Effector memory CD4-positive, alpha-beta T cell (primary cell): ENCODE results near the gene WRAP73.

Experiments used
- DNase-seq, 3 donors: peaks; one replicate each; pipeline ENCODE4 v3.0.0-alpha.2; 2020
- H3K27ac ChIP-seq: 2 replicates; pipeline ENCODE4 v1.7.0; 2013; ENCODE audit warnings: mild to moderate bottlenecking, low read length, moderate library complexity; ENCODE audit not compliant: insufficient read depth, poor library complexity, severe bottlenecking
- H3K27me3 ChIP-seq: replicated peaks from 2 replicates; pipeline ENCODE4 v1.7.0; 2013; ENCODE audit warnings: mild to moderate bottlenecking, low read length; ENCODE audit not compliant: insufficient read depth, control insufficient read depth, poor library complexity, severe bottlenecking
- H3K36me3 ChIP-seq: 2 replicates; pipeline ENCODE4 v1.7.0; 2013; ENCODE audit warnings: mild to moderate bottlenecking, low read length, moderate library complexity; ENCODE audit not compliant: control insufficient read depth, insufficient read depth
- H3K4me1 ChIP-seq: 2 replicates; pipeline ENCODE4 v1.7.0; 2013; ENCODE audit warnings: low read length, mild to moderate bottlenecking; ENCODE audit not compliant: control insufficient read depth, insufficient read depth, poor library complexity, severe bottlenecking
- H3K4me3 ChIP-seq: 2 replicates; pipeline ENCODE4 v1.7.0; 2013; ENCODE audit warnings: low read length, low read depth, mild to moderate bottlenecking; ENCODE audit not compliant: insufficient read depth, poor library complexity, severe bottlenecking
- H3K9me3 ChIP-seq: 2 replicates; pipeline ENCODE4 v1.7.0; 2013; ENCODE audit warnings: mild to moderate bottlenecking, low read length, moderate library complexity; ENCODE audit not compliant: control insufficient read depth

WRAP73 gene

GRCh38 chr1:3675436-3675835, 25.5 kb upstream of the WRAP73 start:
- no peaks in the 10 kb centered on the region for H3K27me3 ChIP-seq
- no peak overlapping the region for H3K27ac ChIP-seq
- H3K4me1 ChIP-seq = no peaks in the 10 kb centered on the region
- no peak overlapping the region for H3K4me3 ChIP-seq
- H3K9me3 ChIP-seq = no peaks in the 10 kb centered on the region
- no peaks in the 10 kb centered on the region for H3K36me3 ChIP-seq
- DNase-seq = no peak

GRCh38 chr1:3674100-3675094, 24.5 kb upstream of the WRAP73 start:
- no peak overlapping the region for H3K27ac ChIP-seq
- no peak for DNase-seq
- H3K36me3 ChIP-seq = no peaks in the 10 kb centered on the region
- no peaks in the 10 kb centered on the region for H3K9me3 ChIP-seq
- no peaks in the 10 kb centered on the region for H3K4me1 ChIP-seq
- no peak overlapping the region for H3K4me3 ChIP-seq
- H3K27me3 ChIP-seq = no peaks in the 10 kb centered on the region

GRCh38 chr1:3673381-3674099, 23.6 kb upstream of the WRAP73 start:
- H3K9me3 ChIP-seq = no peaks in the 10 kb centered on the region
- no peaks in the 10 kb centered on the region for H3K27me3 ChIP-seq
- H3K36me3 ChIP-seq = no peaks in the 10 kb centered on the region
- H3K4me1 ChIP-seq = no peaks in the 10 kb centered on the region
- H3K4me3 ChIP-seq = no peak overlapping the region
- no peak for DNase-seq
- H3K27ac ChIP-seq = no peak overlapping the region

GRCh38 chr1:3672971-3673361, 23.1 kb upstream of the WRAP73 start:
- H3K27ac ChIP-seq = no peak overlapping the region
- H3K4me1 ChIP-seq = no peaks in the 10 kb centered on the region
- H3K36me3 ChIP-seq = no peaks in the 10 kb centered on the region
- no peaks in the 10 kb centered on the region for H3K27me3 ChIP-seq
- no peak overlapping the region for H3K4me3 ChIP-seq
- DNase-seq = no peak
- H3K9me3 ChIP-seq = no peaks in the 10 kb centered on the region

- Histone ChIP-seq H3K9me3 (no peaks in the 10 kb centered on the region), H3K27ac (no peak overlapping the region), H3K4me1 (no peaks in the 10 kb centered on the region), H3K27me3 (no peaks in the 10 kb centered on the region), H3K4me3 (no peak overlapping the region), H3K36me3 (no peaks in the 10 kb centered on the region)
- DNase-seq = no peak
These were observed 22.5 kb upstream of the WRAP73 start for GRCh38 chr1:3672231-3672970.

GRCh38 chr1:3671371-3672180, 21.7 kb upstream of the WRAP73 start:
- Histone ChIP-seq H3K36me3 (no peaks in the 10 kb centered on the region), H3K4me3 (no peak overlapping the region), H3K4me1 (no peaks in the 10 kb centered on the region), H3K27ac (no peak overlapping the region), H3K27me3 (no peaks in the 10 kb centered on the region), H3K9me3 (no peaks in the 10 kb centered on the region)
- no peak for DNase-seq

- H3K4me1 ChIP-seq = no peaks in the 10 kb centered on the region
- H3K36me3 ChIP-seq = no peaks in the 10 kb centered on the region
- no peak for DNase-seq
- H3K9me3 ChIP-seq = no peaks in the 10 kb centered on the region
- H3K4me3 ChIP-seq = no peak overlapping the region
- H3K27ac ChIP-seq = no peak overlapping the region
- H3K27me3 ChIP-seq = no peaks in the 10 kb centered on the region
These were observed 20.9 kb upstream of the WRAP73 start for GRCh38 chr1:3670823-3671265.

- DNase-seq = no peak
- Histone ChIP-seq H3K4me1 (no peaks in the 10 kb centered on the region), H3K9me3 (no peaks in the 10 kb centered on the region), H3K27me3 (no peaks in the 10 kb centered on the region), H3K36me3 (no peaks in the 10 kb centered on the region), H3K27ac (no peak overlapping the region), H3K4me3 (no peak overlapping the region)
These were observed 20.1 kb upstream of the WRAP73 start for GRCh38 chr1:3669971-3670431.

- H3K4me3 ChIP-seq = no peak overlapping the region
- no peak overlapping the region for H3K27ac ChIP-seq
- H3K27me3 ChIP-seq = no peaks in the 10 kb centered on the region
- H3K4me1 ChIP-seq = no peaks in the 10 kb centered on the region
- no peaks in the 10 kb centered on the region for H3K9me3 ChIP-seq
- DNase-seq = no peak
- no peaks in the 10 kb centered on the region for H3K36me3 ChIP-seq
These were observed 19.5 kb upstream of the WRAP73 start for GRCh38 chr1:3669421-3669821.
